ENCODE results near the gene KCTD16.

- TF ChIP-seq CTCF (IDR thresholded peaks at IDR 0.05) (no peak), POLR2A (IDR thresholded peaks at IDR 0.05) (no peak)
Observed at GRCh38 chr5:144196612-144197011, 25.9 kb downstream of the KCTD16 start.

Measured in heart left ventricle (tissue), 13 donors.